SK-N-SH (cell line): ENCODE measurements around the gene PRKACA.
"Not testable (repeated sequence)": the region's sequence is repeated elsewhere in the genome, so short reads cannot be mapped to it uniquely, and the experiment has no call there.

Experiments
- CTCF ChIP-seq: fragments of 200-600 bp; sonication (generic); IDR thresholded peaks from 2 replicates; pipeline ENCODE4 v1.6.1; 2017; ENCODE audit warnings: antibody characterized with exemption, mild to moderate bottlenecking, moderate library complexity
- FOSL2 ChIP-seq: IDR thresholded peaks from 2 replicates; pipeline ENCODE4 v1.4.0; 2012; ENCODE audit warnings: low read depth, mild to moderate bottlenecking, moderate library complexity, borderline replicate concordance
- FOXM1 ChIP-seq: IDR thresholded peaks from 2 replicates; pipeline ENCODE4 v1.4.0; 2012; ENCODE audit warnings: low read depth, mild to moderate bottlenecking
- POLR2AphosphoS5 ChIP-seq: IDR thresholded peaks from 2 replicates; pipeline ENCODE4 v1.6.1; 2012; ENCODE audit warnings: low read depth, low read length
- RAD21 ChIP-seq: IDR thresholded peaks from 2 replicates; pipeline ENCODE4 v1.6.1; 2012; ENCODE audit warnings: mild to moderate bottlenecking, low read length
- SIN3A ChIP-seq: IDR thresholded peaks from 2 replicates; pipeline ENCODE4 v1.6.1; 2012; ENCODE audit warnings: low read depth, mild to moderate bottlenecking, low read length, moderate library complexity, borderline replicate concordance
- TCF12 ChIP-seq: IDR thresholded peaks from 2 replicates; pipeline ENCODE4 v1.4.0; 2012
- USF1 ChIP-seq: IDR thresholded peaks from 2 replicates; pipeline ENCODE4 v1.4.0; 2012; ENCODE audit warnings: low read depth, borderline replicate concordance

GRCh38 chr19:14146169-14146568 lies 28.6 kb upstream of the PRKACA start:
- TF ChIP-seq POLR2AphosphoS5, CTCF, USF1, SIN3A, FOXM1, FOSL2, TCF12, RAD21: not testable (repeated sequence)
